AG04449 (cell line): ENCODE data around the gene GBGT1.
A peak's percentile ranks its signal among the peaks of the same experiment; 100 is the strongest.

Experiments
- CTCF ChIA-PET: fragments of 350-600 bp; formaldehyde crosslinking; extraction: SDS; loops from one replicate; lab custom pipeline; 2021; ENCODE audit warnings: antibody characterized with exemption; lab: Yijun Ruan, JAX
- POLR2A ChIA-PET: fragments of 400-600, 350-600 bp; formaldehyde crosslinking; extraction: SDS; loops from one replicate; lab custom pipeline; 2020; ENCODE audit warnings: antibody characterized with exemption, inconsistent platforms; lab: Yijun Ruan, JAX
- DNase-seq: peaks from one replicate; pipeline ENCODE4 v3.0.0-alpha.2; 2010; ENCODE audit warnings: low read depth, low spot score
- H3K4me3 ChIP-seq: 2 replicates; pipeline ENCODE4 v1.5.1; 2011; ENCODE audit warnings: low read depth, mild to moderate bottlenecking, control low read depth, low read length
- TF ChIP-seq, protein P1 (sequence below): IDR thresholded peaks from one replicate; pipeline ENCODE4 v1.5.1; 2011; ENCODE audit warnings: mild to moderate bottlenecking, moderate library complexity, low read length, control low read depth, inconsistent platforms; ENCODE audit not compliant: insufficient read depth; ENCODE audit errors: missing control alignments

Gene GBGT1

DNA sequence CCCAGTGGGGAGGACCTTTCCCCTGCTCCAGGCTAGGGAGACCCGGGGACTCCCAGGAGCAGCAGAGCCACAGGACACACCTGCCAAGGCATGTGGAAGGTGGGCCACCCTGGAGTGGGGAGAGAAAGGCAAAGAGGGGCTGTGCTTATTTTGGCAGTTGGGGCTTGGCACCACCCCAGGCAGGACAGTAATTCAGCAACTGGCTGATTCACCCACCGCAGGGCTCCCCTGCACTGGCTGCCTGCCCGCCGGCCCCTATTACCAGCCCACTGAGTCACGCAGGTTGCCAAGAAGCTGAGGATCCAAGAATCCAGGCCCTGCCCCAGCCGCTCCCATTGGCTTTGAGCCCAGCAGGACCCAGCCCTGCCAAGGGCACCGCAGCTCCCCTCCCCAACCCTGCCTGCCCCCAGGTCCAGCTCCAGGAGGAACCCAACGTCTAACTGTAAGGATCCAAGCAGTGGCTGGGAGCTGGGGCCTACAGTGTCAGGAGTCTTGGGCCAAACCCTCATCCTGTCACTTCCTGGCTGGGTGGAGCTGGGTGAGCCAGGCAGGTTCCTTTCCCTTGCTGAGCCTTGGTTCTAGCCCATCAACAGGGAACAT, 28.5 kb downstream of the GBGT1 start:
- DNase-seq: no peak
- TF ChIP-seq, protein P1, sequence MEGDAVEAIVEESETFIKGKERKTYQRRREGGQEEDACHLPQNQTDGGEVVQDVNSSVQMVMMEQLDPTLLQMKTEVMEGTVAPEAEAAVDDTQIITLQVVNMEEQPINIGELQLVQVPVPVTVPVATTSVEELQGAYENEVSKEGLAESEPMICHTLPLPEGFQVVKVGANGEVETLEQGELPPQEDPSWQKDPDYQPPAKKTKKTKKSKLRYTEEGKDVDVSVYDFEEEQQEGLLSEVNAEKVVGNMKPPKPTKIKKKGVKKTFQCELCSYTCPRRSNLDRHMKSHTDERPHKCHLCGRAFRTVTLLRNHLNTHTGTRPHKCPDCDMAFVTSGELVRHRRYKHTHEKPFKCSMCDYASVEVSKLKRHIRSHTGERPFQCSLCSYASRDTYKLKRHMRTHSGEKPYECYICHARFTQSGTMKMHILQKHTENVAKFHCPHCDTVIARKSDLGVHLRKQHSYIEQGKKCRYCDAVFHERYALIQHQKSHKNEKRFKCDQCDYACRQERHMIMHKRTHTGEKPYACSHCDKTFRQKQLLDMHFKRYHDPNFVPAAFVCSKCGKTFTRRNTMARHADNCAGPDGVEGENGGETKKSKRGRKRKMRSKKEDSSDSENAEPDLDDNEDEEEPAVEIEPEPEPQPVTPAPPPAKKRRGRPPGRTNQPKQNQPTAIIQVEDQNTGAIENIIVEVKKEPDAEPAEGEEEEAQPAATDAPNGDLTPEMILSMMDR: no peak
- CTCF ChIA-PET: interaction anchor here (0.9 to 14.0 kb wide), 4 partner anchors 11 to 45 kb away, joined by 3 to 282 read pairs (median 3); no protein-coding TSS in a partner anchor
- POLR2A ChIA-PET: interaction anchor here (0.8 to 1.1 kb wide), 3 partner anchors 9 to 213 kb away, joined by 3 read pairs; partner anchors contain the start of genes GTF3C5, MED22 and RPL7A
- H3K4me3 ChIP-seq: no peak overlapping the region

DNA sequence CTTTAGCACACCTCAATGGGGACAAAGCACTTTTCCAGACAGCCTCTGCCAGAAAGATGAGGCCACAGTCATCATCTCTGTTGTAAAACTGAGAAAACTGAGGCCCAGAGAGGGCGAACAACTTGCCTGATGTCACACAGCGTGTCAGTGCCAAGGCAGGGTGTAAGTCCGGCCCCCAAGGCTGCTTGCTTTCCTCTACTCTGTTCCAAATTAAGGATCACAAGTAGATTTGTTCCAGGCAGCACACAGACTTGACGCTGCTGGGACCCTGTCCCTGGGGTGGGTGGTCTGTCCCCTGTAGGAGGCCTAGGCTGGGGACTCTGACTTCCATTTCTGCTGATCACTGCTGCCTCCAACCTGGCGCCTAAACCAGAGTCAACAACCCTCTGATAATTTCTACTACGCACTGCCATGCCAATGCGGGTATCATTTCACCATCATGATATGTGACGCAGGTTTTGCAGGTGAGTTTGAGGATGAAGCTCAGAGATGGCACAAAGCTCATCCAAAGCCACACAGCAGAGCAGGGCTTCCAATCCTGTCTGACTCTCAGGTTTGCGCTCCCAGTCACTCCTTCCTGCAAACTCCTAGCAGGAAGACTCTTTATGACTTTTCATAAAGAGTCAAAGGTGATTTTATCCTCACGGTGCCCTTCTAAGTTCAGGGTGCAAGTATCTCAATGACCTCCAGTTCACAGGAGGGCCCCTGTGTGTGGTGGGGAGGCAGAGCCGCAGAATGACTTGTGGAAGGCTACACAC, 29.1 kb downstream of the GBGT1 start:
- CTCF ChIA-PET: interaction anchor here (1.0 to 14.0 kb wide), 4 partner anchors 12 to 59 kb away, joined by 3 to 282 read pairs (median 3); no protein-coding TSS in a partner anchor
- POLR2A ChIA-PET: interaction anchor here (1.1 to 1.2 kb wide), 4 partner anchors 14 to 104 kb away, joined by 3 read pairs; partner anchors contain the start of gene GTF3C5

DNA sequence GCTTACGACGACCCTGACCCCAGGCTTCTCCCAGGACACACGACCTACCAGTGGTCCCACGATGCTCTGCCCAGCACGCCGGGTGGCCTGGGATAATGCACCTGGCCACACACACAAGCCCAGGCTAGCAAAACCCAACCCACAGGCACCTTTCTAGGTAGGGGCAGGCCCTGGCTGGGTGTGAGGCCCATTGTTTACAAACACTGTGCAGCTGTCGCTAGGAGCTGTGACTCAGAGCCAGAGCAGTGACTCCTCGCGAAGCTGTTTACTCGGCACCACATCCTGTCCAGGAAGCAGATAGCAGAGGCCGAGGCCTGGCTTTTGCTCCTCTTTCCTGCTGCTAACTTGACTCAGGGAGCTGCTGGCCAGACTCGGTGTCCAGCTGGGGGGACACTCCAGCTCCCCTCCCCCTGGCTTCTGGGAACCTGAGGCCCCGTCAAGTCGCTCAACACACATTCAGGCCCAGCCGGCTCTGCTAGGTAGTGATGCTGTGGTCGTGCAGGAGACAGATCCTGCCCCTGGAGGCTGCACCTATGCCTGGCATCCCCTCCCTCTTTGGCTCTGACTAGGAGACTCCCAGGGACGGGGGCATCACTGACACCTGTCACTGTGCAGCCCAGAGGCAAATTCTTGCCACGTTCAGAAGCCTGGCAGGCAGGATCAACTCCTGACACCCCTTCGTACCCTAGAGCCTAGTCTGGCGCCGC, 29.9 kb downstream of the GBGT1 start:
- POLR2A ChIA-PET: interaction anchor here (1.1 to 1.2 kb wide), 3 partner anchors 14 to 16 kb away, joined by 3 read pairs; no protein-coding TSS in a partner anchor
- CTCF ChIA-PET: interaction anchor here (0.7 to 14.0 kb wide), 8 partner anchors 13 to 112 kb away, joined by 3 to 282 read pairs (median 4); no protein-coding TSS in a partner anchor
- H3K4me3 ChIP-seq: no peak overlapping the region
- peak; percentile 61 for DNase-seq
- TF ChIP-seq, protein P1: peak; percentile 0

More for the DNA sequence above, 29.1 kb downstream of the GBGT1 start:
- TF ChIP-seq, protein P1: no peak
- DNase-seq: no peak
- H3K4me3 ChIP-seq: no peak overlapping the region

DNA sequence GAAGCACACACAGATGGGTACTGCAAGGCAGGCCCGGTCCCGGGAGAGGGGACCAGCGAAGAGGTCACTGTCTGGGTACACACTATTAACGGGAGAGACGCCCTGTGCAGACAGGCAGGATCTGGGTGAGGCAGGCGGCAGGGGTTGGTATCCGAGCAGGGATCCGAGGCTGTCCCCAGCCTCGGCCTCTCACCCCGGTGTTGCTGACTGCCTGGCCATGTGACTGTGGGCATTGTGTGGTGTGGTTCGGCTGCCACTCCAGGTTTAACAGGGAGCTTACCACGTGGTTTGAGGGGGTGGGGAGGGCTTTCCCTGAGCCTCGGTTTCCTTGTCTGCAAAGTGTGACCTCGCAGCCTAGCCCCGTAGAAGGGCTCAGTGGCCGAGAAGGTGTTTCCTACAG, 31.5 kb downstream of the GBGT1 start:
- ChIA-PET POLR2A (no interaction called here), CTCF (interaction anchor here (1.0 to 14.0 kb wide), 5 partner anchors 14 to 110 kb away, joined by 3 to 282 read pairs (median 6); no protein-coding TSS in a partner anchor)
- TF ChIP-seq, protein P1: no peak
- DNase-seq: no peak
- no peak overlapping the region for H3K4me3 ChIP-seq

DNA sequence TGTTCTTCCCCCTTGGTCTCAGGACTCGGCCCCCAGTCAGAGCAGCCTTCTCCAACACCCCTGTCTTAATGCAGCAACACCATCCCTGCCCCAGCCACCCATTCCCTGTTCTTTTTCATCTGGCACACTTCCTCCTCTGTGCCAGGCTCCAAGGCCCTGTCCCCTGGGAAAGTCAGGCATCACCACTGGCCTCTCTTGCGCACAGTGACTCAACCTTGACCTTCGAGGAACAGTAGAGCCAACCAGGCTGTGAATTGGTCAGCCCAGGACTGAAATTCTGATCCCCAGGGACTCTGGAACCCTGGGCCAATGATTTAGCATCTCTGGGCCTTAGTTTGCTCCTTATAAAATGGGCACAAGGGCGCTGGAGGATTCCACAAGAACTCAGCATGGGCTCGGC, 32.2 kb downstream of the GBGT1 start:
- TF ChIP-seq, protein P1: no peak
- DNase-seq: no peak
- POLR2A ChIA-PET: no interaction called here
- CTCF ChIA-PET: interaction anchor here (1.0 to 14.0 kb wide), 3 partner anchors 15 to 91 kb away, joined by 3 to 282 read pairs (median 3); no protein-coding TSS in a partner anchor
- no peak overlapping the region for H3K4me3 ChIP-seq
